Subcutaneous abdominal adipose tissue (tissue), 5 donors: ENCODE data around the gene ZNF8.

Source experiments
- H3K27ac ChIP-seq: one replicate; pipeline ENCODE4 v1.7.0; 2013; ENCODE audit warnings: low read depth, mild to moderate bottlenecking, inconsistent platforms, low read length, moderate library complexity
- H3K27me3 ChIP-seq, 5 donors: one replicate each; pipeline ENCODE4 v1.7.0; 2013; ENCODE audit warnings: low read length in 5 of 5, inconsistent platforms in 1 of 5; ENCODE audit not compliant: control insufficient read depth in 5 of 5, insufficient read depth in 4 of 5
- H3K36me3 ChIP-seq, 5 donors: one replicate each; pipeline ENCODE4 v1.7.0; 2013; ENCODE audit warnings: low read length in 5 of 5; ENCODE audit not compliant: control insufficient read depth in 5 of 5, insufficient read depth in 5 of 5
- H3K4me1 ChIP-seq, 5 donors: one replicate each; pipeline ENCODE4 v1.7.0; 2013; ENCODE audit warnings: low read length in 5 of 5, mild to moderate bottlenecking in 3 of 5, moderate library complexity in 1 of 5; ENCODE audit not compliant: control insufficient read depth in 5 of 5, insufficient read depth in 5 of 5
- H3K4me3 ChIP-seq, 5 donors: one replicate each; pipeline ENCODE4 v1.7.0; 2013; ENCODE audit warnings: low read length in 5 of 5, low read depth in 1 of 5
- H3K9ac ChIP-seq, 5 donors: one replicate each; pipeline ENCODE4 v1.7.0; 2013; ENCODE audit warnings: low read length in 5 of 5, mild to moderate bottlenecking in 4 of 5, moderate library complexity in 3 of 5
- H3K9me3 ChIP-seq, 5 donors: one replicate each; pipeline ENCODE4 v1.7.0; 2013; ENCODE audit warnings: low read length in 5 of 5; ENCODE audit not compliant: control insufficient read depth in 5 of 5
- donor health status: healthy.
- donor health status: healthy.
- donor health status: healthy.
- donor health status: healthy.
- donor health status: healthy.

ZNF8 gene

DNA sequence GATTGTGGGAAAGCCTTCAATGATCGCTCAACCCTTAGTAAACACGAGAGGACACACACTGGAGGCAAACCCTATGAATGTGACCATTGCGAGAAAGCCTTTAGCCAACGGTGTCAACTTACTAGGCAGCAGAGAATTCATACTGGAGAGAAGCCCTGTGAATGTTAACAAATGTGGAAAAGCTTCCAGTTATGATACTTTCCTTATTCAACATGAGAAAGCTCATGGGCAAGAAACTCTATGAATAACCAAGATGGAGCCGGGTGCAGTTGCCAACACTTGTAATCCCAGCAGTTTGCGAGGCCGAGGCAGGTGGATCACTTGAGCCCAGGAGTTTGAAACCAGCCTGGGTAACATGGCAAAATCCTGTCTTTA, 15.8 kb upstream of the ZNF8 start:
- no peaks in the 10 kb centered on the region for H3K27me3 ChIP-seq
- H3K9me3 ChIP-seq, result peaks cover 72 to 99% (median 95%) of the 10 kb centered on the region in 5 donors
- H3K9ac ChIP-seq, result no peak overlapping the region
- no peak overlapping the region for H3K27ac ChIP-seq
- H3K36me3 ChIP-seq, result peaks cover 29 to 69% (median 55%) of the 10 kb centered on the region in 5 donors
- peaks cover 0 to 6% (median 0%) of the 10 kb centered on the region in 5 donors for H3K4me1 ChIP-seq
- peak overlapping the region; percentile 19 to 84 (median 63) for H3K4me3 ChIP-seq

DNA sequence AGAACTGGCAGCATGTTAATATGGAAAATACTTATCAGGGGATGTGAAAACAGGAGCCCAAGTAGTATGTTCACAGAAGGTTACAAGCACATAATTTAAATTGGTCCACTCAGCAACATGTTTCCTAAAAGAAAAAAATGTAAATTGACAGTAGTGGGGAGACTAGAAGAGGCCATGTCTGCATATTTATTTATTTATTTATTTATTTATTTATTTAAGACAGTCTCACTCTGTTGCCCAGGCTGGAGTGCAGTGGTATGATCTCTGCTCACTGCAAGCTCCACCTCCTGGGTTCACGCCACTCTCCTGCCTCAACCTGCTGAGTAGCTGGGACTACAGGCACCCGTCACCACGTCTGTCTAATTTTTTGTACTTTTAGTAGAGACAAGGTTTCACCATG, 13.7 kb upstream of the ZNF8 start:
- Histone ChIP-seq H3K4me3 (peak overlapping the region; percentile 34 to 84 (median 63)), H3K36me3 (peaks cover 27 to 50% (median 39%) of the 10 kb centered on the region in 5 donors), H3K9ac (no peak overlapping the region), H3K4me1 (peaks cover 0 to 6% (median 0%) of the 10 kb centered on the region in 5 donors), H3K9me3 (peaks cover 62 to 96% (median 90%) of the 10 kb centered on the region in 5 donors), H3K27ac (no peak overlapping the region), H3K27me3 (no peaks in the 10 kb centered on the region)

DNA sequence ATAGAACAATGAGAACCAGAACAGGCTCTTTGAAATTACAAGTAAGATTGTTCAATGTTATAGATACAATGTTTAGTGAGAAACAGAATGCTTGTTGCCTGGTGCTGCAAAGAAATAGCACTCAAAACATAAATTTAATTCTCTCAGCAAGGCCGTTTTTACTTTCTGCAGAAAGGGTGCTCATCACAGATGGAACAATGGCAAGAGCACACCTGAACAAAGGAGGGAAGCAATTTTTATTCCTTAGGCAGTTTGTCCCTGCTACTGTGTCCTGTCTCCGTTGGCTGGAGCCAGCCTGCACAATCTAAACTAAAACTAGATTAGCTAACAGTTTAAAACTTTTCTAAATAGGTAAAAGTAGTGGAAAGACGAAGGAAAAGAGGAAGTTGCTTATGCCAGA, 10.4 kb upstream of the ZNF8 start:
- peaks cover 42 to 90% (median 84%) of the 10 kb centered on the region in 5 donors for H3K9me3 ChIP-seq
- peaks cover 3 to 27% (median 14%) of the 10 kb centered on the region in 5 donors for H3K36me3 ChIP-seq
- peak overlapping the region; percentile 10 to 42 (median 32) for H3K4me3 ChIP-seq

DNA sequence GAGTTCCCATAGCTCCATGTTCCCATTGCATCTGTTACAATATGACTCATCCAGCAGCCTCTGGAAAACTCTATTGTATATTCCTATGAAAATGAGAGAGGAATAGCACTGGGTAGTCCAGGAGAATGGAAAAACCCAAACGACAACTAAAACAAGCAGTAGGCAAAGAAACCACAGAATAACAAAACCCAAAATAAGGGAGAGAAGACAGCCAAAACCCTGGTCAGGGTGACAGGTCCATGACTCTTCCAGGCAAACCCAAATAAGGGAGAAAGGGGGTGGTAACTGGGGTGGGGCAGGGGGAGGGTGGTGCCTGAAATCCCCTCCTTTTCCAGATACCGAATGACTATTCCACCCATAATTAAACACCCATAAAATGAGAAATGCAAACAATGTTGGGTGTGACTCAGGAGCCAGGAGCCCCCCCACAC, 4.0 kb upstream of the ZNF8 start:
- Histone ChIP-seq H3K9me3 (peaks cover 18 to 62% (median 48%) of the 10 kb centered on the region in 5 donors), H3K36me3 (peaks cover 2 to 22% (median 11%) of the 10 kb centered on the region in 5 donors), H3K4me1 (peaks cover 0 to 20% (median 15%) of the 10 kb centered on the region in 5 donors), H3K9ac (no peak overlapping the region), H3K4me3 (peak overlapping the region in 2 of 5 donors; percentile 29), H3K27me3 (no peaks in the 10 kb centered on the region), H3K27ac (no peak overlapping the region)

More for the DNA sequence above, 10.4 kb upstream of the ZNF8 start:
- Histone ChIP-seq H3K27ac (no peak overlapping the region), H3K9ac (no peak overlapping the region), H3K27me3 (no peaks in the 10 kb centered on the region), H3K4me1 (no peaks in the 10 kb centered on the region)

DNA sequence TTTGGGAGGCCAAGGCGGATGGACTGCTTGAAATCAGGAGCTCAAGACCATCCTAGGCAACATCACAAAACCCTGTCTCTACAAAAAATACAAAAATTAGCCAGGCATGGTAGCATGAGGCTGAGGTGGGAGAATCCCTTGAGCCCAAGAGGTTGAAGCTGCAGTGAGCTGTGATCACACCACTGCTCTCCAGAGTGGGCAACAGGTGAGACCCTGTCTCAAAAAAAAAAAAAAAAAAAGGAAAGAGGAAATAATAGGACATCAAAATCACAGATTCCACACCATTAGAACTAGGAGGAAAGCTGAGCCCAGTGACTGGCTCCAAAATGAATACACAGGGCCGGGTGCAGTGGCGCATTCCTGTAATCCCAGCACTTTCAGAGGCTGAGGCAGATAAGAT, 3.2 kb upstream of the ZNF8 start:
- peaks cover 2 to 27% (median 19%) of the 10 kb centered on the region in 5 donors for H3K4me1 ChIP-seq
- no peaks in the 10 kb centered on the region for H3K27me3 ChIP-seq
- H3K36me3 ChIP-seq, result peaks cover 2 to 22% (median 8%) of the 10 kb centered on the region in 5 donors
- H3K4me3 ChIP-seq, result peak overlapping the region in 2 of 5 donors; percentile 25 to 29
- no peak overlapping the region for H3K9ac ChIP-seq
- no peak overlapping the region for H3K27ac ChIP-seq
- H3K9me3 ChIP-seq, result peaks cover 13 to 56% (median 40%) of the 10 kb centered on the region in 5 donors

GRCh38 chr19:58277197-58277596, 1.6 kb upstream of the ZNF8 start:
- Histone ChIP-seq H3K9me3 (peaks cover 5 to 40% (median 25%) of the 10 kb centered on the region in 5 donors), H3K4me1 (peaks cover 2 to 32% (median 19%) of the 10 kb centered on the region in 5 donors), H3K27me3 (no peaks in the 10 kb centered on the region), H3K27ac (no peak overlapping the region), H3K4me3 (peak overlapping the region in 2 of 5 donors; percentile 10 to 31), H3K9ac (no peak overlapping the region), H3K36me3 (peaks cover 2 to 17% (median 8%) of the 10 kb centered on the region in 5 donors)

DNA sequence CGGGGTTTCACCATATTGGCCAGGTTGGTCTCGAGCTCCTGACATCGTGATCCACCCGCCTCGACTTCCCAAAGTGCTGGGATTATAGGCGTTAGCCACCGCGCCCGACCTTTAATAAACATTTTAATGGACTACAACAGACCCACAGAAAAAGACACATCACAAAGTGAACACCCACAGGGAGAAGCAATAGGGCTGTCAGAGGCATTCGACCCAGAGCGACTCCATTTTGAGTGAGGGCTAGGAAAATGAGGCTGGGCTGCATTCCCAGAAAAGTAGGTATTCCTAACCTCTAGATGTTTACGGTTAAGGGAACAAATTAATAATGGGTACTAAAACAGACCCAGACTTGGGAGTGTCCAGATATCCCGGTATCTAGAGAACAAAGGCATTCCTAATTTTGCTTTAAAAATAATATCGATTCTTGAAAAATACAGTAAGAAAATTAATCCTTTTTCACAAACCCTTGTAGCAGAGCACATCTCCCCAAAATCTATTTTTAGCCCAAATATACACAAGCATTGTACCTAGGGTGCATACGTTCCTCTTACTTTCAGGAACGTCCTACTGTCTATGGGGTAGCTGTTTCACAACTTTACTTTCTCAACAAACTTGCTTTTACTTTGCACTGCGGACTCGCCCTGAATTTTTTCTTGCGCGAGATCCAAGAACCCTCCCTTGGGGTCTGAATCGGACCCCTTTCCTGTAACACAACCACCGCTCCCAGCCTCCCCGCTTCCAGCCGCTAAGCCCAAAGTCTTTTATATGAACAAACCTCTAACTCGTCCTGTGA, 811 bp upstream of the ZNF8 start:
- peak overlapping the region; percentile 92 for H3K27ac ChIP-seq
- peaks cover 2 to 17% (median 8%) of the 10 kb centered on the region in 5 donors for H3K36me3 ChIP-seq
- no peaks in the 10 kb centered on the region for H3K27me3 ChIP-seq
- H3K4me3 ChIP-seq, result peak overlapping the region; percentile 80 to 96 (median 91)
- H3K9me3 ChIP-seq, result peaks cover 5 to 34% (median 22%) of the 10 kb centered on the region in 5 donors
- H3K4me1 ChIP-seq, result peaks cover 2 to 32% (median 19%) of the 10 kb centered on the region in 5 donors
- peak overlapping the region; percentile 66 to 95 (median 87) for H3K9ac ChIP-seq

- peaks cover 2 to 14% (median 5%) of the 10 kb centered on the region in 5 donors for H3K36me3 ChIP-seq
- H3K9ac ChIP-seq, result peak overlapping the region; percentile 52 to 96 (median 95)
- H3K27me3 ChIP-seq, result no peaks in the 10 kb centered on the region
- H3K4me3 ChIP-seq, result peak overlapping the region; percentile 63 to 96 (median 91)
- H3K9me3 ChIP-seq, result peaks cover 4 to 23% (median 17%) of the 10 kb centered on the region in 5 donors
- H3K4me1 ChIP-seq, result peaks cover 2 to 32% (median 19%) of the 10 kb centered on the region in 5 donors
- H3K27ac ChIP-seq, result peak overlapping the region; percentile 92
These were observed 528 bp downstream of the ZNF8 start for GRCh38 chr19:58279042-58279924.

DNA sequence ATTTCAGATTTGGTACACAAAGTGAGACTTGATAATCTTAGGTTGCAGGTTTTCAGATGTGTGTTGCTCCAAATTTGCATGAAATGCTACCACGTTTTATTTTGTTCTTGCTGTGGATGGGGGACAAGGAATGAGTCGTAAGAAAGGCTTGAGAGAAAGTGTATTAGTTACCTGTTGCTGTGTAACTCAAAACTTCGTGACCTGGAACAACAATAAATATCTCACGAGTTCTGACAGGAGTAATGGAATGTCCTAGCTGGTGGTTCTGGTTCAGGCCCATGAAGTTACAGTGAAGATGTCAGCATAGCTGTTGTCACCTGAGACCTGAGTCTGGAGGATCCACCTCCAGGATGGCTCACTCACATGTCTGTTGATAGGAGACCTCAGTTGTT, 1.2 kb downstream of the ZNF8 start:
- H3K9me3 ChIP-seq, result peaks cover 0 to 16% (median 10%) of the 10 kb centered on the region in 5 donors
- no peak overlapping the region for H3K27ac ChIP-seq
- peak overlapping the region in 3 of 5 donors; percentile 80 to 96 (median 95) for H3K4me3 ChIP-seq
- no peaks in the 10 kb centered on the region for H3K27me3 ChIP-seq
- H3K36me3 ChIP-seq, result peaks cover 0 to 13% (median 4%) of the 10 kb centered on the region in 5 donors
- H3K4me1 ChIP-seq, result peaks cover 2 to 32% (median 19%) of the 10 kb centered on the region in 5 donors
- H3K9ac ChIP-seq, result no peak overlapping the region
